Keratinocyte (primary cell): ENCODE results near the gene TRPC4AP. TPM values are rescaled to one million over a fixed set of nuclear protein-coding genes. Genes with fewer than 3 reads are reported as not detected.

ENCODE experiments used
- DNase-seq: peaks from one replicate; pipeline ENCODE4 v3.0.0-alpha.2; 2011; ENCODE audit warnings: low read depth, missing footprints, low spot score
- FAIRE-seq: peaks from 2 replicates; lab custom pipeline; 2011; peaks lifted over from hg19 to GRCh38; lab: Jason Lieb, UNC
- H2AFZ ChIP-seq: 2 replicates; pipeline ENCODE4 v1.6.0; 2012; ENCODE audit warnings: low read length, control low read depth, inconsistent platforms; ENCODE audit not compliant: control insufficient read depth
- H3K27ac ChIP-seq: 2 replicates; pipeline ENCODE4 v1.5.1; 2011; ENCODE audit warnings: low read length; ENCODE audit not compliant: control insufficient read depth, insufficient read depth
- H3K27me3 ChIP-seq: 3 replicates; pipeline ENCODE4 v1.6.0; 2011; ENCODE audit warnings: low read length; ENCODE audit not compliant: control insufficient read depth, insufficient read depth; ENCODE audit errors: extremely low read depth
- H3K36me3 ChIP-seq, 2 experiments: 2 replicates in 1 of 2; 3 replicates in 1 of 2; pipeline ENCODE4 v1.5.1; 2011; ENCODE audit warnings: low read length in 2 of 2, mild to moderate bottlenecking in 1 of 2; ENCODE audit not compliant: control insufficient read depth in 2 of 2, insufficient read depth in 2 of 2; ENCODE audit errors: extremely low read depth in 1 of 2
- H3K4me1 ChIP-seq: 3 replicates; pipeline ENCODE4 v1.5.1; 2011; ENCODE audit warnings: low read length; ENCODE audit not compliant: control insufficient read depth, insufficient read depth; ENCODE audit errors: extremely low read depth
- H3K4me2 ChIP-seq: 3 replicates; pipeline ENCODE4 v1.6.0; 2011; ENCODE audit warnings: low read depth, low read length; ENCODE audit not compliant: control insufficient read depth, insufficient read depth; ENCODE audit errors: extremely low read depth
- H3K4me3 ChIP-seq, 3 experiments: fragments of 200-600 bp in 1 of 3; sonication (generic) in 1 of 3; 2 replicates in 2 of 3; 3 replicates in 1 of 3; pipeline ENCODE4 v1.5.1; 2011 to 2016; ENCODE audit warnings: low read length in 3 of 3, mild to moderate bottlenecking in 3 of 3, control low read depth in 2 of 3, inconsistent platforms in 1 of 3, low read depth in 1 of 3, mixed read lengths in 1 of 3, mixed run types in 1 of 3, moderate library complexity in 1 of 3; ENCODE audit not compliant: control insufficient read depth in 2 of 3, insufficient read depth in 2 of 3; ENCODE audit errors: extremely low read depth in 1 of 3
- H3K79me2 ChIP-seq: 2 replicates; pipeline ENCODE4 v1.6.0; 2012; ENCODE audit warnings: low read length; ENCODE audit not compliant: control insufficient read depth, insufficient read depth
- H3K9ac ChIP-seq: 3 replicates; pipeline ENCODE4 v1.6.0; 2011; ENCODE audit warnings: low read length; ENCODE audit not compliant: control insufficient read depth, insufficient read depth; ENCODE audit errors: extremely low read depth
- H3K9me1 ChIP-seq: 3 replicates; pipeline ENCODE4 v1.6.0; 2011; ENCODE audit warnings: low read length; ENCODE audit not compliant: control insufficient read depth, insufficient read depth; ENCODE audit errors: extremely low read depth
- H3K9me3 ChIP-seq: 2 replicates; pipeline ENCODE4 v1.5.1; 2012; ENCODE audit warnings: low read depth, low read length; ENCODE audit not compliant: control insufficient read depth
- H4K20me1 ChIP-seq: 3 replicates; pipeline ENCODE4 v1.6.0; 2011; ENCODE audit warnings: low read length; ENCODE audit not compliant: control insufficient read depth, insufficient read depth; ENCODE audit errors: extremely low read depth
- CTCF ChIP-seq, 3 experiments: IDR thresholded peaks in 1 of 3; conservative IDR thresholded peaks in 1 of 3; optimal IDR thresholded peaks in 1 of 3; 2 replicates in 2 of 3; 3 replicates in 1 of 3; pipeline versions ENCODE3 to v1.5.1; 2011; ENCODE audit warnings: low read length in 3 of 3, mild to moderate bottlenecking in 3 of 3, moderate library complexity in 2 of 3, control low read depth in 1 of 3, inconsistent platforms in 1 of 3; ENCODE audit not compliant: insufficient read depth in 2 of 3; ENCODE audit errors: extremely low read depth in 1 of 3
- EZH2 ChIP-seq: IDR thresholded peaks from one replicate; pipeline ENCODE4 v1.6.1; 2012; ENCODE audit warnings: inconsistent platforms, mild to moderate bottlenecking, low read length, moderate library complexity
- dilution Hi-C: fragments of 300-500 bp; cut with MboI; formaldehyde crosslinking; loops from one replicate; pipeline ENCODE4 v1.7.0; 2020; ENCODE audit warnings: low sequenced_read_pairs; ENCODE audit not compliant: extremely low pct_ligation_motif_present
- polyA plus RNA-seq, 5 experiments: library from polyadenylated mRNA; depleted of rRNA in 3 of 5; stranded (reverse) in 3 of 5; stranded (forward) in 1 of 5; unstranded in 1 of 5; fragments of >200 nt; gene quantifications; 1 replicate in 1 of 5; 2 replicates in 3 of 5; 3 replicates in 1 of 5; pipeline versions ENCODE4 v1.2.1 to v1.2.3, GENCODE V29; 2011 to 2012; ENCODE audit warnings: missing spikeins in 2 of 5, low read depth in 1 of 5, low replicate concordance in 1 of 5

The TRPC4AP gene
- polyA plus RNA-seq, 1 donor (not counting 4 experiments of a cell fraction or from before 2014, with no cell fraction given): 53.9 TPM

GRCh38 chr20:35039846-35040489 is 52.6 kb downstream of the TRPC4AP start:
- Histone ChIP-seq H3K27me3 (no peaks in the 10 kb centered on the region), H2AFZ (no peak overlapping the region), H3K4me2 (no peak overlapping the region), H3K36me3 (peaks cover 4 to 5% of the 10 kb centered on the region in 2 experiments), H3K79me2 (no peaks in the 10 kb centered on the region), H4K20me1 (no peaks in the 10 kb centered on the region), H3K9ac (no peak overlapping the region), H3K4me1 (peaks cover 5% of the 10 kb centered on the region), H3K4me3 (no peak overlapping the region), H3K27ac (no peak overlapping the region), H3K9me1 (no peaks in the 10 kb centered on the region), H3K9me3 (no peaks in the 10 kb centered on the region)
- dilution Hi-C loops: no loop called here
- no peak for TF ChIP-seq EZH2
- no peak for TF ChIP-seq CTCF (optimal IDR thresholded peaks at IDR 0.05 in 1 of 3, IDR thresholded peaks at IDR 0.05 in 1 of 3, conservative IDR thresholded peaks at IDR 0.05 in 1 of 3; ENCODE audit: extremely low read depth in 1 of 3, insufficient read depth in 2 of 3, low read length in 3 of 3)
- FAIRE-seq (no peak), DNase-seq (no peak)

GRCh38 chr20:35039146-35039545 is 53.5 kb downstream of the TRPC4AP start:
- H2AFZ ChIP-seq: no peak overlapping the region
- no peak overlapping the region for H3K27ac ChIP-seq
- dilution Hi-C loops: no loop called here
- H3K36me3 ChIP-seq: peaks cover 8 to 11% of the 10 kb centered on the region in 2 experiments
- H3K4me3 ChIP-seq: no peak overlapping the region
- no peaks in the 10 kb centered on the region for H3K79me2 ChIP-seq
- H3K9me1 ChIP-seq: no peaks in the 10 kb centered on the region
- TF ChIP-seq CTCF (optimal IDR thresholded peaks at IDR 0.05 in 1 of 3, IDR thresholded peaks at IDR 0.05 in 1 of 3, conservative IDR thresholded peaks at IDR 0.05 in 1 of 3; ENCODE audit: extremely low read depth in 1 of 3, insufficient read depth in 2 of 3, low read length in 3 of 3) (no peak), EZH2 (no peak)
- no peak for DNase-seq
- no peak overlapping the region for H3K4me2 ChIP-seq
- H3K27me3 ChIP-seq: no peaks in the 10 kb centered on the region
- H3K9ac ChIP-seq: no peak overlapping the region
- no peaks in the 10 kb centered on the region for H4K20me1 ChIP-seq
- FAIRE-seq: peak; percentile 39
- H3K4me1 ChIP-seq: peaks cover 5% of the 10 kb centered on the region
- H3K9me3 ChIP-seq: no peaks in the 10 kb centered on the region
